GM12892 (cell line): ENCODE data around the gene GOLGA6B.

Experiments used
- POLR2A ChIP-seq: IDR thresholded peaks from 2 replicates; pipeline ENCODE4 v1.6.1; 2011; ENCODE audit warnings: low read depth, low read length, control low read depth
- POLR2AphosphoS5 ChIP-seq: IDR thresholded peaks from 2 replicates; pipeline ENCODE4 v1.6.1; 2011; ENCODE audit warnings: low read depth, low read length, control low read depth

DNA sequence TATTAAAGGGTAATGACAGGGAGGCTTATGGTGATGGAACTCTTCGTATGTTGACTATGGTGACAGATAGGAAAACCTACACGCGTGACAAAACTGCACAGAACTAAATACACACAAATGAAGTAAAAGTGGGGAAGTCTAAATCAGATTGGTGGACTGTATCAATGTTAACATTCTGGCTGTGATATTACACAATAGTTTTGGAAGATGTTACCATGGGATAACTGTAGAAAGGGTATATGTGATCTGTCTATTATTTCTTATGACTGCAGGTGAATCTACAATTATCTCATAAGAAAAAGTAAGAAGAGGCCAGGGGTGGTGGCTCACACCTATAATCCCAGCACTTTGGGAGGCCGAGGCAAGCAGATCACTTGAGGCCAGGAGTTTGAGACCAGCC is 22.3 kb downstream of the GOLGA6B start:
- no peak for TF ChIP-seq POLR2A
- no peak for TF ChIP-seq POLR2AphosphoS5
